Testis (tissue), 2 donors: ENCODE measurements around the gene SULT1A3.

Experiments
- POLR2A ChIP-seq: fragments of 450-650 bp; IDR thresholded peaks from one replicate; pipeline ENCODE4 v1.6.1; 2017; ENCODE audit warnings: antibody characterized with exemption, mild to moderate bottlenecking, moderate library complexity
- TF ChIP-seq, protein P1 (sequence below), 3 experiments: fragments of 450-650 bp in 2 of 3; fragments of 200-600 bp in 1 of 3; sonication (generic) in 1 of 3; IDR thresholded peaks; one replicate each; pipeline ENCODE4 v1.5.1; 2016 to 2019; ENCODE audit warnings: antibody characterized with exemption in 3 of 3, mild to moderate bottlenecking in 2 of 3, moderate library complexity in 1 of 3

DNA sequence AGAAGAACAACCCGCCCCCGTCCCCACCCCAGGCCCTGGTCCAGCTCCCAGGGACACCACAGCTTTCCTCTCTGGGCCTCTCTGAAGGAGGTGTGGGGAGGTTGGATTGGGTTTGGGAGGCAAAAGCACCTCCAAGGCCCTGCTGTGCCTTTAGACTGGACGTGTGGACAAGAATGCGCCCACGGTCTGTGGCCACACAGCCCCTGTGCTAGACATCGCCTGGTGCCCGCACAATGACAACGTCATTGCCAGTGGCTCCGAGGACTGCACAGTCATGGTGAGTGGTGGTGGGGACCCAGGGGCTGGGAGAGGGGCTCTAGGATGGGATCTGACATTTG lies 12.6 kb upstream of the SULT1A3 start:
- TF ChIP-seq, protein P1, sequence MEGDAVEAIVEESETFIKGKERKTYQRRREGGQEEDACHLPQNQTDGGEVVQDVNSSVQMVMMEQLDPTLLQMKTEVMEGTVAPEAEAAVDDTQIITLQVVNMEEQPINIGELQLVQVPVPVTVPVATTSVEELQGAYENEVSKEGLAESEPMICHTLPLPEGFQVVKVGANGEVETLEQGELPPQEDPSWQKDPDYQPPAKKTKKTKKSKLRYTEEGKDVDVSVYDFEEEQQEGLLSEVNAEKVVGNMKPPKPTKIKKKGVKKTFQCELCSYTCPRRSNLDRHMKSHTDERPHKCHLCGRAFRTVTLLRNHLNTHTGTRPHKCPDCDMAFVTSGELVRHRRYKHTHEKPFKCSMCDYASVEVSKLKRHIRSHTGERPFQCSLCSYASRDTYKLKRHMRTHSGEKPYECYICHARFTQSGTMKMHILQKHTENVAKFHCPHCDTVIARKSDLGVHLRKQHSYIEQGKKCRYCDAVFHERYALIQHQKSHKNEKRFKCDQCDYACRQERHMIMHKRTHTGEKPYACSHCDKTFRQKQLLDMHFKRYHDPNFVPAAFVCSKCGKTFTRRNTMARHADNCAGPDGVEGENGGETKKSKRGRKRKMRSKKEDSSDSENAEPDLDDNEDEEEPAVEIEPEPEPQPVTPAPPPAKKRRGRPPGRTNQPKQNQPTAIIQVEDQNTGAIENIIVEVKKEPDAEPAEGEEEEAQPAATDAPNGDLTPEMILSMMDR (IDR thresholded peaks at IDR 0.05), result no peak
- TF ChIP-seq POLR2A, result no peak
